ENCODE data around the gene CACNA2D2.

The CACNA2D2 gene

GRCh38 chr3:50495609-50496423, 7.6 kb downstream of the CACNA2D2 start:
- no peak for DNase-seq (ENCODE audit: low spot score)

- DNase-seq (ENCODE audit: low spot score): no peak
Observed at GRCh38 chr3:50494126-50494525, 9.3 kb downstream of the CACNA2D2 start.

GRCh38 chr3:50493623-50494022, 9.8 kb downstream of the CACNA2D2 start:
- no peak for DNase-seq (ENCODE audit: low spot score)

- DNase-seq (ENCODE audit: low spot score): no peak
Observed at GRCh38 chr3:50493086-50493485, 10.3 kb downstream of the CACNA2D2 start.

GRCh38 chr3:50491023-50491422, 12.4 kb downstream of the CACNA2D2 start:
- DNase-seq (ENCODE audit: low spot score): no peak

GRCh38 chr3:50490424-50490823, 13.0 kb downstream of the CACNA2D2 start:
- DNase-seq (ENCODE audit: low spot score): no peak

GRCh38 chr3:50487181-50487580, 16.3 kb downstream of the CACNA2D2 start:
- DNase-seq (ENCODE audit: low spot score): no peak

GRCh38 chr3:50486219-50486888, 17.1 kb downstream of the CACNA2D2 start:
- no peak for DNase-seq (ENCODE audit: low spot score)

GRCh38 chr3:50484722-50485121, 18.7 kb downstream of the CACNA2D2 start:
- no peak for DNase-seq (ENCODE audit: low spot score)

GRCh38 chr3:50483374-50483773, 20.1 kb downstream of the CACNA2D2 start:
- DNase-seq (ENCODE audit: low spot score): no peak

- no peak for DNase-seq (ENCODE audit: low spot score)
Observed at GRCh38 chr3:50481992-50482391, 21.4 kb downstream of the CACNA2D2 start.

- no peak for DNase-seq (ENCODE audit: low spot score)
Observed at GRCh38 chr3:50480471-50480870, 23.0 kb downstream of the CACNA2D2 start.

GRCh38 chr3:50479523-50479922, 23.9 kb downstream of the CACNA2D2 start:
- no peak for DNase-seq (ENCODE audit: low spot score)

GRCh38 chr3:50478671-50479260, 24.7 kb downstream of the CACNA2D2 start:
- no peak for DNase-seq (ENCODE audit: low spot score)

GRCh38 chr3:50478051-50478450, 25.4 kb downstream of the CACNA2D2 start:
- no peak for DNase-seq (ENCODE audit: low spot score)

- no peak for DNase-seq (ENCODE audit: low spot score)
Observed at GRCh38 chr3:50475348-50475747, 28.1 kb downstream of the CACNA2D2 start.

GRCh38 chr3:50474717-50475116, 28.7 kb downstream of the CACNA2D2 start:
- DNase-seq (ENCODE audit: low spot score): no peak

- DNase-seq (ENCODE audit: low spot score): no peak
Observed at GRCh38 chr3:50473768-50474167, 29.7 kb downstream of the CACNA2D2 start.

- DNase-seq (ENCODE audit: low spot score): no peak
Observed at GRCh38 chr3:50472958-50473357, 30.5 kb downstream of the CACNA2D2 start.

GRCh38 chr3:50470658-50471057, 32.8 kb downstream of the CACNA2D2 start:
- no peak for DNase-seq (ENCODE audit: low spot score)

- DNase-seq (ENCODE audit: low spot score): no peak
Observed at GRCh38 chr3:50467919-50468318, 35.5 kb downstream of the CACNA2D2 start.

- DNase-seq (ENCODE audit: low spot score): no peak
Observed at GRCh38 chr3:50466177-50466576, 37.3 kb downstream of the CACNA2D2 start.

- DNase-seq (ENCODE audit: low spot score): no peak
Observed at GRCh38 chr3:50464569-50464968, 38.9 kb downstream of the CACNA2D2 start.

Measured in germinal center (tissue), 1 donor.